LNCAP (cell line): ENCODE data around the gene RNF5.

Source experiments
- TF ChIP-seq, protein P1 (sequence below): fragments of 450-650 bp; IDR thresholded peaks from 2 replicates; pipeline ENCODE4 v1.5.1; 2017; ENCODE audit warnings: mild to moderate bottlenecking

RNF5 gene

DNA sequence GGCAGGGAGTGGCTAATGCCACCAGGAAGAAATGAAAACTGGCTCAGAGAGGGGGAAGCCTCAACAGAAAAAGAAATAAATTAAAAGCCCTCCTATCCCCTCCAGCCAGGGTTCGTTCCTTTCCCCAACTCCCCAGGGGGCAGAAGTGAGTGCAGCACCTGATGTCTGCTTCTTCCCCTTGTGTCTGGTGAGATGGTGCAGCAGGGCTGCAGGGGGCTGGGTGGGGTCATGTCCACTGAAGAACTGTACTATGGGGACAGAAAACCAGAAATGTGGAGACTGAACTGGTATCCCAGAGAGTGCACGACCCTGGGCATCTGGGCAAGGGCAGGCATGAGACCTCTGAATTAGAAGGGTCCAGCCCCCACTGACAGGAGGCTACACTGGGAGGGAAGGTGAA lies 9.9 kb upstream of the RNF5 start:
- TF ChIP-seq, protein P1, sequence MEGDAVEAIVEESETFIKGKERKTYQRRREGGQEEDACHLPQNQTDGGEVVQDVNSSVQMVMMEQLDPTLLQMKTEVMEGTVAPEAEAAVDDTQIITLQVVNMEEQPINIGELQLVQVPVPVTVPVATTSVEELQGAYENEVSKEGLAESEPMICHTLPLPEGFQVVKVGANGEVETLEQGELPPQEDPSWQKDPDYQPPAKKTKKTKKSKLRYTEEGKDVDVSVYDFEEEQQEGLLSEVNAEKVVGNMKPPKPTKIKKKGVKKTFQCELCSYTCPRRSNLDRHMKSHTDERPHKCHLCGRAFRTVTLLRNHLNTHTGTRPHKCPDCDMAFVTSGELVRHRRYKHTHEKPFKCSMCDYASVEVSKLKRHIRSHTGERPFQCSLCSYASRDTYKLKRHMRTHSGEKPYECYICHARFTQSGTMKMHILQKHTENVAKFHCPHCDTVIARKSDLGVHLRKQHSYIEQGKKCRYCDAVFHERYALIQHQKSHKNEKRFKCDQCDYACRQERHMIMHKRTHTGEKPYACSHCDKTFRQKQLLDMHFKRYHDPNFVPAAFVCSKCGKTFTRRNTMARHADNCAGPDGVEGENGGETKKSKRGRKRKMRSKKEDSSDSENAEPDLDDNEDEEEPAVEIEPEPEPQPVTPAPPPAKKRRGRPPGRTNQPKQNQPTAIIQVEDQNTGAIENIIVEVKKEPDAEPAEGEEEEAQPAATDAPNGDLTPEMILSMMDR, result no peak

DNA sequence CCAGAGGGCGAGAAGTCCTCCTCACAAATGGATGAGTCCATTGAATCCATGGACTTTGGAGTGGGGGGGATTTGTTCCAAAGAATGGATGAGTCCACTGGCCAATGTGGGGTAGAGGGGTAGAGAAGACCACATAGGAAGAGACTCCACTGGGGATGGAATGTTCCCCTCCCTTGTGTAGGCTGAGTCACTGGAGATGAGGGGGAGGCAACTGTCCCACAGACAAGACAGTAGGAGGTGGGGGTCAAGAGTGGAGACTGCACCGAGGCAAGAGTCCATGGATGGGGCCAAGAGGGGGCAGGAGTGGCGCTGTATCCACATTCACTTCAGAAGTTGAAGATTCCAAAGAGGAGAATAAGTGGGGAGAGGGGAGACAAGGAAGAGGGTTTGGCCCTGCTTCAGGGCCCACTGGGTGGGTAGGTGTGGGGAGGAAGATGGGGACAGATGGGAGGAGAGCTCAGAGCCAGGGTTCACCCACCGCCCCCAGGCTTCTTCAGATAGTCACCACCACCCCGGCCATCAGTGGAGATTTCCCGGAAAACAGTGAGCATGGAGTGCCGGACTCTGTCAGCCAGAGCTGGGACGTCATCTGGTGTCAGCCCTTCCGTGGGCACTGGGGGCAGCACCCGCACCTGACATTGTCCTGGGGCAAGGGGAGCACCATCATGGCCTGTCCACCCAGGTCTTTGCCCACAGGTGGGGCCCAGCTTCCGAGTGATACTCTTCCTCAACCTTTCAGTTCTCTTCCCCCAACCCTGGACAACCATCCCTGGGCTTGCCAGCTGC lies 9.2 kb upstream of the RNF5 start:
- TF ChIP-seq, protein P1, result no peak

DNA sequence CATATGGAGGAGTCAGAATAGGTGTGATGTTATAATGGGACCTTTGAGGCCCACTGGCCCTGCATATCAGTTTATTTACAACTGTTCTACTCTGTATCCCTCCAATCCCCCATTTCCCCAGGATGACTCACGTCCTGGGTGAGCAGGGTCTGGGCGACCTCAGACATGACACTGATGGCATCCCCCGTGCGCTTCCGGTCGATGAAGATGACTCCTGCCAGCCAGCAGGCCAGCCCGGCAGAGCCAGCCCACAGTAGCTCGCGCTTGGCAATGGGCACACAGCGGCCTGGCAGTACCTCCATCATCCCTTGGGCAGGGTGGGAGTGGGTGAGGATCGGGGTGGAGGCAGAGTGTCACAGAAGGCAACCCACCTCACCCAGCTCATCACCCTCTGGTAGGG lies 7.9 kb upstream of the RNF5 start:
- TF ChIP-seq, protein P1, result no peak

DNA sequence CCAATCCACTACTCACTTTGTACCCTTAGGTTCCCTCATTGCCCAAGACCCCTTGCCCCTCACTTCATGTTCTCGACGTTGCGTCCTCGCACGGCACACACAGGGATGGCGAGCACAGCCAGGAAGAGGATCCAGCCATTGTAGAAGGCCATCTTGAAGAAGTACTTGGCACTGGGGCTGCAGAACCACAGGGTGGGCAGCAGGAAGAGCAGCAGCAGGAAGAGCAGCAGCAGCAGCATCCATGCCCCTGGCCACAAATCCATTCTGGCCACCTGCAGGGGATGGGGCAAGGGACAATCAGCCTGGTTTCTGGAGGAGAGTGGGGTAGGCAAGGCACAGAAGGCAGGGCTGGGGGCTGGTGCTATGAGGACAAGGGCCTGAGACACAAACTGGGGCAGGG lies 7.0 kb upstream of the RNF5 start:
- TF ChIP-seq, protein P1, result no peak

DNA sequence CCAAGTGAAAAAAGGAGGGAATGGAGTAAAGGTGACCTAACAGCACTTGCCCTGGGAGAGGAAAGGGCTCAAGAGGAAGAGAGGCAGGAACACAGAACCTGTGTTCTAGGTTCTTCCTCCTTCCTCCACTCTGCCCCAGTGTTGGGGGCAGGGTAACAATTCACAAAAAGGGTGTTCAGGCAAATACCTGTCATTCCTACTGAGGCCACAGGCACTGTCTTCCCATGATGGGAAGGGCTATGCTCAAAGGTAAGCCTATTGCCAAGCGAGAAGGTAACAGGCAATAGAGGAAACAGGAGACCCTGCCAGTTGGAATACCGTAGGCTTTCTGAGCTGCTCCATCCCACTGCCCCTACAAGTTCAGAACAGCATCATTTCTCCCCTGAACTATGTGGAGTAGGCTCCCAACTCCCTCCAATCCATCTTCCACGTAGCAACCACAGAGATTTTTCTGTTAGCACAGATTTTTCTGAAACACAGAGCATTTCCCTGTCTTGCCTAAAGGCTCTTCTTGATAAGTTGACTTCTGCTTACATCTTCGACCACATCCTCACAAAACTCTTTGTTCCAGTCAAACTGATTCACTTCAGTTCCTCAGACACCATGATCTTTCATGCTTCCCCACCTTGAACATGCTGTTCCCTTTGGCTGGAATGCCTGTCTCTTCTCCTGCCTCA lies 5.0 kb upstream of the RNF5 start:
- TF ChIP-seq, protein P1, result no peak

DNA sequence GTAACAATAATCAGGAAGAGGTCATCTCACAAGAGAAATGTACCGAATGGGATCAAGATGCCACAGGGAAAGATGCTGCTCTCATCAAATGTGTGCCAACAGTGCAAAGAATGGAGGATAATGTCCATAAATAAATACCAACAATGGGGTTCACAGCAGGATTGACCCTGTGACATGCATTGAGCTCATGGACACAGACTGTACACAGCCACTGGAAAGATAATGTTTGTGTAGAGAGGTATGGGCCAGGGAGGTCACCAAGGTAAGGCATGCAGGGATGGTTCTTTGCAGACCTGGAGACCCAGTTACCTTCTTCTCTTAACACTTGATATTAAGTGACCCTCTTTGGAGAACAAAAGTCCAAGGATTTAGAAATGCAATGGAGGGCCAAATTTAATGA lies 3.8 kb upstream of the RNF5 start:
- TF ChIP-seq, protein P1, result no peak

DNA sequence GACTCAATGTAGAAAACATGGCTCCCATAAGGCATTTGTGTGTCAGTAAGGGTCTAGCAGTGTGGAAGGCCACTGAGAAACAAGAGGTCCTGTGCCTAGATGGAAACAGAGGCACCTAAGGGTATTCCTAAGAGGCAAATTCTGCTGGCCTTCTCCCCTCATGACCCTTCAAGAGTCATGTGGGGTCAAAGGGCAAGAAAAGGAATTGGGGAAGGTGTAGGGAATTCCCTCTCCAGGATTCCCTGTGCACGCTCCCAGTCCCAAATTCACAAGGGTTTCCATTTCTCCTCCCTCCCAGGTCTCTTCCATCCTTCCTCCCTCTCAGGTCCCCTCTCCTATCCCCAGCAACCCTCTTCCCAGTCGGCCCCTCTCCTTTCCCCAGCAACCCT lies 2.9 kb upstream of the RNF5 start:
- TF ChIP-seq, protein P1, result no peak
